ENCODE data around the gene CD300H. TPM values are rescaled to one million over a fixed set of nuclear protein-coding genes. Genes with fewer than 3 reads are reported as not detected.

The CD300H gene
- total RNA-seq, 1 donor from 2014 or later, result not detected

GRCh38 chr17:74592087-74592990, 25.0 kb upstream of the CD300H start, which contains the start of gene CD300LD:
Gene CD300LD, minus strand, starts transcription at chr17:74592283. Its CDS starts 81 bp downstream, at chr17:74592202.
- no peaks in the 10 kb centered on the region for H3K9me3 Mint-ChIP-seq
- H3K4me2 ChIP-seq, result no peak within 1 kb of the TSS

GRCh38 chr17:74591503-74591902, 24.2 kb upstream of the CD300H start:
- no peak for DNase-seq (ENCODE audit: low spot score)
- no peaks in the 10 kb centered on the region for H3K36me3 Mint-ChIP-seq
- no peaks in the 10 kb centered on the region for H3K9me3 Mint-ChIP-seq
- H3K27ac Mint-ChIP-seq, result no peak overlapping the region
- Histone ChIP-seq H3K79me2 (ENCODE audit: low read depth) (no peaks in the 10 kb centered on the region), H4K20me1 (ENCODE audit: low read depth) (no peaks in the 10 kb centered on the region), H3K27ac (no peak overlapping the region), H3F3A (ENCODE audit: low read depth) (no peaks in the 10 kb centered on the region), H3K4me2 (no peak overlapping the region), H3K9ac (no peak overlapping the region), H3K4me1 (no peaks in the 10 kb centered on the region), H3K4me3 (no peak overlapping the region), H2AFZ (replicated peaks) (no peak overlapping the region), H3K9me3 (ENCODE audit: low read depth) (no peaks in the 10 kb centered on the region), H3K36me3 (no peaks in the 10 kb centered on the region), H3K27me3 (peaks cover 7% of the 10 kb centered on the region)
- H3K4me3 Mint-ChIP-seq, result no peak overlapping the region
- no peak for TF ChIP-seq EZH2phosphoT487 (IDR thresholded peaks at IDR 0.05)
- TF ChIP-seq EZH2 (IDR thresholded peaks at IDR 0.05), result no peak
- no peak for TF ChIP-seq CTCF (IDR thresholded peaks at IDR 0.05)
- H3K27me3 Mint-ChIP-seq (ENCODE audit: insufficient read depth, low read depth), result peaks cover 7% of the 10 kb centered on the region
- H3K4me1 Mint-ChIP-seq, result no peaks in the 10 kb centered on the region

More at GRCh38 chr17:74592087-74592990, 25.0 kb upstream of the CD300H start, which contains the start of gene CD300LD:
- Histone ChIP-seq H3K9ac (no peak within 1 kb of the TSS), H3K79me2 (ENCODE audit: low read depth) (no peaks in the 10 kb centered on the region), H3K4me1 (no peaks in the 10 kb centered on the region), H3K36me3 (no peaks in the 10 kb centered on the region), H3K27ac (no peak within 1 kb of the TSS), H2AFZ (replicated peaks) (no peak within 1 kb of the TSS), H3K9me3 (ENCODE audit: low read depth) (no peaks in the 10 kb centered on the region), H4K20me1 (ENCODE audit: low read depth) (no peaks in the 10 kb centered on the region), H3K4me3 (no peak within 1 kb of the TSS), H3F3A (ENCODE audit: low read depth) (no peaks in the 10 kb centered on the region), H3K27me3 (peaks cover 7% of the 10 kb centered on the region)
- H3K36me3 Mint-ChIP-seq, result no peaks in the 10 kb centered on the region
- H3K27me3 Mint-ChIP-seq (ENCODE audit: insufficient read depth, low read depth), result peaks cover 11% of the 10 kb centered on the region
- DNase-seq (ENCODE audit: low spot score), result no peak
- TF ChIP-seq EZH2phosphoT487 (IDR thresholded peaks at IDR 0.05) (no peak), EZH2 (IDR thresholded peaks at IDR 0.05) (no peak), CTCF (IDR thresholded peaks at IDR 0.05) (no peak)
- no peaks in the 10 kb centered on the region for H3K4me1 Mint-ChIP-seq
- H3K27ac Mint-ChIP-seq, result no peak within 1 kb of the TSS
- H3K4me3 Mint-ChIP-seq, result no peak within 1 kb of the TSS

DNA sequence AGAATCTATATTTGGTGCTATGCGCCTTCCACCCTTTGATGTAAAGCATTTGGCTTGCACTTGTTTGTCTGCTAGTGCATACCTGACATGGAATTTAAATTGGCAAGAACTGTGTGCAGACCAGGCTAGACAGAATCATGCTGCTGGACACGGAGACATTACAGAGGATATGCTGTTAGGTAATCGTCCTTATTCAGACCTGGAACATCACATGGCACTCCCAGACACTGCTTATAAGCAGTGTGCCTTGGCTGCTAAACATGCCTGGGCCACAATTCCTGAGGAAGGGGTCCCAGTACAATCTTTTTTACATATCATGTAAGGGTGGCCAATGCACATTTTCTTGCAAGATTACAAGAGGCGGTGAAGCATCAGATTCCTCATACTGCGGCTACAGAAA, 18.4 kb upstream of the CD300H start:
- Mint-ChIP-seq H3K4me3 (no peak overlapping the region), H3K27ac (peak overlapping the region; percentile 83)

More for the DNA sequence above, 18.4 kb upstream of the CD300H start:
- Histone ChIP-seq H3K9ac (no peak overlapping the region), H4K20me1 (ENCODE audit: low read depth) (no peaks in the 10 kb centered on the region), H3K9me3 (ENCODE audit: low read depth) (no peaks in the 10 kb centered on the region), H3K36me3 (no peaks in the 10 kb centered on the region), H3K27ac (no peak overlapping the region), H3F3A (ENCODE audit: low read depth) (no peaks in the 10 kb centered on the region), H3K79me2 (ENCODE audit: low read depth) (no peaks in the 10 kb centered on the region), H3K27me3 (no peaks in the 10 kb centered on the region), H3K4me1 (no peaks in the 10 kb centered on the region), H2AFZ (replicated peaks) (no peak overlapping the region), H3K4me3 (no peak overlapping the region), H3K4me2 (no peak overlapping the region)
- H3K27me3 Mint-ChIP-seq (ENCODE audit: insufficient read depth, low read depth), result peaks cover 2% of the 10 kb centered on the region
- H3K9me3 Mint-ChIP-seq, result peaks cover 5% of the 10 kb centered on the region
- peaks cover 11% of the 10 kb centered on the region for H3K4me1 Mint-ChIP-seq
- DNase-seq (ENCODE audit: low spot score), result no peak
- no peaks in the 10 kb centered on the region for H3K36me3 Mint-ChIP-seq
- TF ChIP-seq CTCF (IDR thresholded peaks at IDR 0.05), result no peak
- TF ChIP-seq EZH2phosphoT487 (IDR thresholded peaks at IDR 0.05), result no peak
- TF ChIP-seq EZH2 (IDR thresholded peaks at IDR 0.05), result no peak

Measured in neural progenitor cell (in vitro differentiated cells).